IMR-90 (cell line): ENCODE measurements around the gene SLC38A6. TPM values are rescaled to one million over a fixed set of nuclear protein-coding genes. Genes with fewer than 3 reads are reported as not detected.

Experiments used
- ATAC-seq: fragments of 200-7000 bp; cut with Tn5 transposase; 2 replicates; pipeline ENCODE4 v1.9.1; 2020; ENCODE audit warnings: low read depth, mild to moderate bottlenecking, moderate library complexity
- BruUV-seq: library from RNA; stranded (reverse); fragments of 400-500 nt; replicated peaks from 2 replicates; lab custom pipeline; 2021; lab: Mats Ljungman, UMichigan
- CTCF ChIA-PET: fragments of 300-600 bp; formaldehyde crosslinking; extraction: SDS; loops from one replicate; lab custom pipeline; 2021; ENCODE audit warnings: antibody characterized with exemption; lab: Yijun Ruan, JAX
- POLR2A ChIA-PET: fragments of 300-600 bp; sonication (Branson Sonifier 250); formaldehyde crosslinking; loops from one replicate; lab custom pipeline; 2022; ENCODE audit warnings: antibody characterized with exemption; ENCODE audit not compliant: unreplicated experiment; lab: Charles Lee
- DNase-seq: peaks from one replicate; pipeline ENCODE4 v3.0.0; 2013
- H2AFZ ChIP-seq: replicated peaks from 2 replicates; pipeline ENCODE3; 2013; ENCODE audit warnings: low read length, mild to moderate bottlenecking; ENCODE audit not compliant: poor library complexity
- H2AK5ac ChIP-seq: 2 replicates; pipeline ENCODE4 v1.6.1; 2013; ENCODE audit warnings: low read depth, low read length, inconsistent platforms
- H2AK9ac ChIP-seq: replicated peaks from 2 replicates; pipeline ENCODE3; 2013; ENCODE audit warnings: mild to moderate bottlenecking, low read depth, low read length, moderate library complexity; ENCODE audit not compliant: poor library complexity
- H2BK120ac ChIP-seq: 2 replicates; pipeline ENCODE4 v1.6.1; 2013; ENCODE audit warnings: low read depth, low read length, inconsistent platforms
- H2BK15ac ChIP-seq: 3 replicates; pipeline ENCODE4 v1.6.1; 2013; ENCODE audit warnings: low read depth, low read length, inconsistent platforms
- H2BK20ac ChIP-seq: 2 replicates; pipeline ENCODE4 v1.6.1; 2013; ENCODE audit warnings: low read depth, mild to moderate bottlenecking, inconsistent platforms, low read length, moderate library complexity
- H2BK5ac ChIP-seq: 2 replicates; pipeline ENCODE4 v1.6.1; 2013; ENCODE audit warnings: mild to moderate bottlenecking, low read depth, low read length, inconsistent platforms; ENCODE audit not compliant: poor library complexity, severe bottlenecking
- H3K14ac ChIP-seq: replicated peaks from 2 replicates; pipeline ENCODE4 v1.6.1; 2013; ENCODE audit warnings: low read depth, low read length, inconsistent platforms
- H3K18ac ChIP-seq: 2 replicates; pipeline ENCODE4 v1.6.1; 2013; ENCODE audit warnings: low read depth, low read length, control low read depth
- H3K23ac ChIP-seq: 2 replicates; pipeline ENCODE4 v1.6.1; 2013; ENCODE audit warnings: low read depth, low read length, inconsistent platforms
- H3K27ac ChIP-seq: 2 replicates; pipeline ENCODE4 v1.5.1; 2013; ENCODE audit warnings: mild to moderate bottlenecking, control low read depth, low read length; ENCODE audit not compliant: insufficient read depth
- H3K27me3 ChIP-seq: 2 replicates; pipeline ENCODE4 v1.6.1; 2013; ENCODE audit warnings: low read length; ENCODE audit not compliant: control insufficient read depth, insufficient read depth
- H3K36me3 ChIP-seq: 2 replicates; pipeline ENCODE4 v1.6.1; 2013; ENCODE audit warnings: low read length, mixed read lengths; ENCODE audit not compliant: control insufficient read depth, insufficient read depth
- H3K4ac ChIP-seq: 2 replicates; pipeline ENCODE4 v1.6.1; 2013; ENCODE audit warnings: low read depth, low read length, inconsistent platforms
- H3K4me1 ChIP-seq: 2 replicates; pipeline ENCODE4 v1.6.1; 2013; ENCODE audit warnings: low read length, mixed read lengths; ENCODE audit not compliant: control insufficient read depth, insufficient read depth
- H3K4me2 ChIP-seq: 2 replicates; pipeline ENCODE4 v1.6.1; 2013; ENCODE audit warnings: low read depth, mild to moderate bottlenecking, control low read depth, low read length, moderate library complexity
- H3K4me3 ChIP-seq: 2 replicates; pipeline ENCODE4 v1.5.1; 2013; ENCODE audit warnings: low read depth, mild to moderate bottlenecking, control low read depth, low read length, moderate library complexity; ENCODE audit not compliant: insufficient read depth
- H3K56ac ChIP-seq: 2 replicates; pipeline ENCODE4 v1.6.1; 2013; ENCODE audit warnings: low read length, inconsistent platforms; ENCODE audit not compliant: insufficient read depth; ENCODE audit errors: extremely low read depth
- H3K79me1 ChIP-seq, 2 experiments: 2 replicates each; pipeline ENCODE4 v1.6.1; 2013; ENCODE audit warnings: low read length in 2 of 2, inconsistent platforms in 1 of 2, low read depth in 1 of 2
- H3K9ac ChIP-seq: 2 replicates; pipeline ENCODE4 v1.6.1; 2013; ENCODE audit warnings: low read depth, low read length, control low read depth
- H3K9me1 ChIP-seq: 2 replicates; pipeline ENCODE4 v1.6.1; 2013; ENCODE audit warnings: low read length, inconsistent platforms; ENCODE audit not compliant: insufficient read depth
- H3K9me3 ChIP-seq: 2 replicates; pipeline ENCODE4 v1.6.1; 2013; ENCODE audit warnings: low read length; ENCODE audit not compliant: control insufficient read depth, insufficient read depth
- H4K20me1 ChIP-seq: 2 replicates; pipeline ENCODE4 v1.6.1; 2013; ENCODE audit warnings: low read length, inconsistent platforms; ENCODE audit not compliant: insufficient read depth
- H4K5ac ChIP-seq: 2 replicates; pipeline ENCODE4 v1.6.1; 2013; ENCODE audit warnings: mild to moderate bottlenecking, low read depth, low read length, control low read depth
- H4K8ac ChIP-seq, 2 experiments: 2 replicates each; pipeline ENCODE4 v1.6.1; 2013; ENCODE audit warnings: low read depth in 2 of 2, low read length in 2 of 2, control low read depth in 1 of 2, inconsistent platforms in 1 of 2
- H4K91ac ChIP-seq: 2 replicates; pipeline ENCODE4 v1.6.1; 2013; ENCODE audit warnings: low read depth, low read length, inconsistent platforms; ENCODE audit not compliant: insufficient read depth
- CEBPB ChIP-seq: IDR thresholded peaks from 2 replicates; pipeline ENCODE4 v1.6.1; 2012; ENCODE audit warnings: low read depth, low read length, improper control_type of control experiment
- CHD1 ChIP-seq: IDR thresholded peaks from 2 replicates; pipeline ENCODE4 v1.6.1; 2012; ENCODE audit warnings: low read depth, low read length, improper control_type of control experiment
- ELK1 ChIP-seq: fragments of 150-350 bp; IDR thresholded peaks from 2 replicates; pipeline ENCODE4 v1.6.1; 2016; ENCODE audit warnings: low read depth, mild to moderate bottlenecking, low read length, moderate library complexity, borderline replicate concordance
- FOS ChIP-seq: fragments of 150-350 bp; IDR thresholded peaks from 2 replicates; pipeline ENCODE4 v1.6.1; 2016; ENCODE audit warnings: low read depth, low read length
- MAFK ChIP-seq: IDR thresholded peaks from 2 replicates; pipeline ENCODE4 v1.6.1; 2012; ENCODE audit warnings: low read depth, low read length, improper control_type of control experiment
- MAZ ChIP-seq: IDR thresholded peaks from 2 replicates; pipeline ENCODE4 v1.6.1; 2012; ENCODE audit warnings: low read depth, mild to moderate bottlenecking, low read length, improper control_type of control experiment, moderate library complexity, borderline replicate concordance
- MXI1 ChIP-seq: IDR thresholded peaks from 2 replicates; pipeline ENCODE4 v1.6.1; 2012; ENCODE audit warnings: low read depth, mild to moderate bottlenecking, low read length, moderate library complexity, borderline replicate concordance
- POLR2A ChIP-seq: IDR thresholded peaks from 2 replicates; pipeline ENCODE4 v1.6.1; 2012; ENCODE audit warnings: mild to moderate bottlenecking, low read depth, low read length
- RCOR1 ChIP-seq: IDR thresholded peaks from 2 replicates; pipeline ENCODE4 v1.6.1; 2012; ENCODE audit warnings: mild to moderate bottlenecking, low read length, improper control_type of control experiment; ENCODE audit not compliant: insufficient replicate concordance
- RFX5 ChIP-seq: IDR thresholded peaks from 2 replicates; pipeline ENCODE4 v1.8.0; 2012; ENCODE audit warnings: low read depth, mild to moderate bottlenecking, low read length, moderate library complexity
- SMC3 ChIP-seq: fragments of 150-350 bp; IDR thresholded peaks from 2 replicates; pipeline ENCODE4 v1.6.1; 2016; ENCODE audit warnings: low read depth, mild to moderate bottlenecking, antibody characterized with exemption, low read length, moderate library complexity
- dilution Hi-C: fragments of 300-500 bp; cut with HindIII; formaldehyde crosslinking; loops from one replicate; pipeline ENCODE4 v1.14.3; 2018; ENCODE audit warnings: low sequenced_read_pairs; ENCODE audit not compliant: unreplicated experiment
- in situ Hi-C: fragments of 300-500 bp; cut with MboI; formaldehyde crosslinking; loops from 3 replicates; pipeline ENCODE4 v1.14.3; 2019; ENCODE audit warnings: low sequenced_read_pairs, inconsistent platforms, mixed read lengths
- intact Hi-C: fragments of 100-400 bp; cut with micrococcal nuclease; formaldehyde crosslinking; loops from 2 replicates; pipeline ENCODE4 v1.10.0; 2022
- polyA plus RNA-seq, 3 experiments: library from polyadenylated mRNA; depleted of rRNA; stranded (reverse); fragments of >200 nt; gene quantifications; 2 replicates each; pipeline ENCODE4 v1.2.3, GENCODE V29; 2012; ENCODE audit warnings: low replicate concordance in 1 of 3
- total RNA-seq: library from RNA; depleted of rRNA; stranded (reverse); fragments of >200 nt; gene quantifications from 2 replicates; pipeline ENCODE4 v1.2.3, GENCODE V29; 2012
- TF ChIP-seq, protein P1 (sequence below): conservative IDR thresholded peaks from 2 replicates; pipeline ENCODE4 v1.5.1; 2012; ENCODE audit warnings: mild to moderate bottlenecking, low read depth, low read length, improper control_type of control experiment

Gene SLC38A6
- total and polyA plus RNA-seq, 2 of the 4 experiments (the other 2 are of a cell fraction): 15.5 to 18.3 TPM

GRCh38 chr14:61077437-61077836 is 96.4 kb downstream of the SLC38A6 start:
- Histone ChIP-seq H4K5ac (no peak overlapping the region), H3K4ac (no peak overlapping the region), H2BK120ac (no peak overlapping the region), H3K9me3 (no peaks in the 10 kb centered on the region), H3K9me1 (peaks cover 9% of the 10 kb centered on the region), H3K27ac (no peak overlapping the region), H4K20me1 (no peaks in the 10 kb centered on the region), H3K14ac (no peak overlapping the region), H3K4me2 (no peak overlapping the region), H3K4me3 (no peak overlapping the region), H4K91ac (no peak overlapping the region), H3K9ac (no peak overlapping the region), H3K79me1 (no peaks in the 10 kb centered on the region), H3K4me1 (no peaks in the 10 kb centered on the region), H2BK5ac (no peak overlapping the region), H3K18ac (no peak overlapping the region), H3K56ac (no peak overlapping the region), H3K36me3 (peaks cover 5% of the 10 kb centered on the region; the same call in 1 of the 2 replicates), H2BK20ac (no peak overlapping the region), H3K27me3 (no peaks in the 10 kb centered on the region), H2BK15ac (no peak overlapping the region), H2AFZ (no peak overlapping the region), H2AK9ac (no peak overlapping the region), H2AK5ac (no peak overlapping the region), H3K23ac (no peak overlapping the region), H4K8ac (no peak overlapping the region)
- dilution Hi-C loops (no loop called here), in situ Hi-C loops (no loop called here), intact Hi-C loops (no loop called here)
- no peak for TF ChIP-seq CEBPB
- no peak for TF ChIP-seq RFX5
- TF ChIP-seq FOS: no peak
- no peak for TF ChIP-seq CHD1
- TF ChIP-seq POLR2A: no peak
- no peak for TF ChIP-seq MXI1
- no peak for TF ChIP-seq MAZ
- TF ChIP-seq MAFK: no peak
- no peak for TF ChIP-seq RCOR1
- TF ChIP-seq, protein P1, sequence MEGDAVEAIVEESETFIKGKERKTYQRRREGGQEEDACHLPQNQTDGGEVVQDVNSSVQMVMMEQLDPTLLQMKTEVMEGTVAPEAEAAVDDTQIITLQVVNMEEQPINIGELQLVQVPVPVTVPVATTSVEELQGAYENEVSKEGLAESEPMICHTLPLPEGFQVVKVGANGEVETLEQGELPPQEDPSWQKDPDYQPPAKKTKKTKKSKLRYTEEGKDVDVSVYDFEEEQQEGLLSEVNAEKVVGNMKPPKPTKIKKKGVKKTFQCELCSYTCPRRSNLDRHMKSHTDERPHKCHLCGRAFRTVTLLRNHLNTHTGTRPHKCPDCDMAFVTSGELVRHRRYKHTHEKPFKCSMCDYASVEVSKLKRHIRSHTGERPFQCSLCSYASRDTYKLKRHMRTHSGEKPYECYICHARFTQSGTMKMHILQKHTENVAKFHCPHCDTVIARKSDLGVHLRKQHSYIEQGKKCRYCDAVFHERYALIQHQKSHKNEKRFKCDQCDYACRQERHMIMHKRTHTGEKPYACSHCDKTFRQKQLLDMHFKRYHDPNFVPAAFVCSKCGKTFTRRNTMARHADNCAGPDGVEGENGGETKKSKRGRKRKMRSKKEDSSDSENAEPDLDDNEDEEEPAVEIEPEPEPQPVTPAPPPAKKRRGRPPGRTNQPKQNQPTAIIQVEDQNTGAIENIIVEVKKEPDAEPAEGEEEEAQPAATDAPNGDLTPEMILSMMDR: no peak
- no peak for TF ChIP-seq SMC3
- TF ChIP-seq ELK1: no peak
- ChIA-PET POLR2A (no interaction called here), CTCF (interaction anchor here (0.7 kb wide), 1 partner anchor 454 kb away, joined by 3 read pairs; no protein-coding TSS in a partner anchor)
- ATAC-seq (no peak), DNase-seq (no peak)
- no TSS peak for BruUV-seq
